Activated T-cell treated with anti-CD3 and anti-CD28 coated beads for 24 hours (primary cell): Measurements from ENCODE around the gene ZNF567.
"Not testable (repeated sequence)": the region's sequence is repeated elsewhere in the genome, so short reads cannot be mapped to it uniquely, and the experiment has no call there.

Source experiments
- DNase-seq: peaks from one replicate; pipeline ENCODE4 v3.0.0-alpha.2; 2020; ENCODE audit warnings: low read depth

The ZNF567 gene

GRCh38 chr19:36687214-36688056 lies at the start of gene ZNF567:
Gene ZNF567 (plus strand): TSS chr19:36687612. CDS start chr19:36694868, 7,256 bp downstream.
- DNase-seq: peak; percentile 98

DNA sequence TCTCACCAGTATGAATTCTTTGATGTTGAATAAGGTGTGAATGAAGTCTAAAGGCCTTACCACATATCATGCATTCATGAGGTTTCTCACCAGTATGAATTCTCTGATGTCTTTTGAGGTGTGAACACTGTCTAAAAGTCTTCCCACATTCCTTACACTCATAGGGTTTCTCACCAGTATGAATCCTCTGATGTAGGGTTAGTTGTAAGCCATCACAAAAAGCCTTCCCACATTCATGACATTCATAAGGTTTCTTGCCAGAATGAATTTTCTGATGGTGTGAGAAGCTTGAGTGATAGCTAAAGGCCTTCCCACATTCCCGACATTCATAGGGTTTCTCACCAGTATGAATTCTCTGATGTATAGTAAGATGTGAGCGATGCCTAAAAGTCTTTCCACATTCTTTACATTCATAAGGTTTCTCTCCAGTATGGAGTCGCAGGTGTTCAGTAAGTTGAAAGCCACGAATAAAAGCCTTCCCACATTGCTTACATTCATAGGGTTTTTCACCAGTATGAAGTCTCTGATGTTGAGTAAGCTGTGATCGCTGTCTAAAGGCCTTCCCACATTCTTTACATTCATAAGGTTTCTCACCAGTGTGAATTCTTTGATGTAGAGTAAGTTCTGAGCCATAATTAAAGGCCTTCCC lies 48.4 kb upstream of the ZNF567 start:
- no peak for DNase-seq

DNA sequence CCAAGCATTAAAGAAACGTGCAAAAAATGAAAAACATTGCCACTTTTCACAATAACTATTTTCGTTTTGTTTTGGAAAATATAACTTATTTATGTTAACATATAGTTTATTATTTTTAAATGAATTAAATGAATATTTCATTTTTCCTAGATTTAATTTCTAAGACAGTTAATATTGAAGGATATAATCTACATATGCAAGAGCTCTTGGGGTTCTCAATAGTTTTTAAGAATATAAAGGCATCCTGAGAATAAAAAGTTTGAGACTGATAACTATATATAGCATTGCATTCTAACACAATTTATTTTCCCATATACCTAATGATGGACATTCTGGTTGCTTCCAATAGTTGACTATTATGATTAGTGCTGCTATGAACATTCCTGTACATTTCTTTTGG lies 40.7 kb upstream of the ZNF567 start:
- no peak for DNase-seq

GRCh38 chr19:36652958-36653357 lies 34.5 kb upstream of the ZNF567 start:
- DNase-seq: no peak

DNA sequence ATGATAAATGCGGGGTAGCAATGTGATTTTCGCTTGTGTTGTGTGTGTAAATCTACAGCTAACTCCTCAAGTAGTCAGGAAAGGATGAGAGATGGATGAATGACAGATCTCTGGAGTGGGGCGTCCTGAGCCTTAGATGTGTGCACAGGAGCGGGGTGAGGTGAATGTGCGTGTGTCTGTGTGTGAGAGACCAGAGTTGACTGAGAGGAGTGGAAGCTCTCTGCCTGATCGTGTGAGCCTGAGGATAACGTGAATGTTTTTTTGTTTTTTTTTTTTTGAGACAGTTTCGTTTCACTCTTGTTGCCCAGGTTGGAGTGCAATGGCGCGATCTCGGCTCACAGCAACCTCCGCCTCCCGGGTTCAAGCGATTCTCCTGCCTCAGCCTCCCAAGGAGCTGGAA lies 21.6 kb upstream of the ZNF567 start:
- no peak for DNase-seq

DNA sequence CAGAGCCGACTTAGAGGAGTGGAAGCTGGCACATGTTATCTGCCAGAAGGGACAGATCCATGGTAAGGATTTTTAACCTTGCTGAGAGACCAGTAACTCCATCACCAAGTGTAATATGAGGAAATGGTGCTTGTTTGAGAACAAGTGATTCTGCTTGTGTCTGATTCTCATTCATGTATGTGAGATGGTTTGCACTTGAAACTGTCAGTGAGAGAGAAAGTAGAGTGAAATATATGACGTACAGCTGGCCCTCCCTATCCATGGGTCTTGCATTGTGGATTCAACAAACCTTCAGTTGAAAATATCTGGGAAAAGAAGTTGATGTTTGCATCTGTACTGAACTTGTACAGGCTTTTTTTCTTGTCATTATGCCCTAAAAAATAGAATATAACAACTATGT lies 18.8 kb upstream of the ZNF567 start:
- DNase-seq: no peak

DNA sequence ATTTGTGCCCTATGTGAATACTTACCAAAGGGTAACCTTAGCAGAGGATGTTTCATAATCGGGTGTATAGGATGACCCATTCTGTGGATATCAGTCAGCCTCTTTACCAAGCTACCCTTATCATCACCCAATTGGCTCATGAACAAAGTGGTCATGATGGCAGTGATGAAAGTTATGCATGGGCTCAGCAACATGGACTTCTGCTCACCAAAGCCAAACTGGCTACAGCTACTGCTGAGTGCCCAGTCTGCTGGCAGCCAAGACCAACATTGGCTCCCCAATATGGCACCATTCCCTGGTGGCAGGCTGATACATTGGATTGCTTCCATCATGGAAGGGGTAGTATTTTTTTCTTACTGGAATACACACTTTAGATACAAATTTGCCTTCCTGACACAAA lies 15.0 kb upstream of the ZNF567 start:
- no peak for DNase-seq

DNA sequence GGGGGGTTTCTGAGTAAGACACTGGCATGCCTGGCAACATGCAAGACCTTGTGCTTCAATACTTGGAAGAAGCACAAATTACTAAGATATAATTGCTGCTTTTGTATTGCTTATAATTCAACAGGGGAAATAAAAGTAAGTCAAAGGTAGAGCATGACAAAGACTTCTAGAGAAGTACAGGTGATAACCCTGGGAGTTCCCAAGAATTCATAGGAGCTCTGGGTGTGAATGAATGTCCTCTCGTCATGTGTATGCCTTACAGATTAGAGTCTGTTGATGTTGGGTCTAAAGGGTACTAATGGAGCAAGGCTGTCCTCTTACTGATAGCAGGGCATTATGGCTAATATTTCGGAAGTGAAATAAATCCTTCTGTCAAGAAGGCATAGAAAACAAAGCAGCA lies 13.2 kb upstream of the ZNF567 start:
- DNase-seq: no peak

DNA sequence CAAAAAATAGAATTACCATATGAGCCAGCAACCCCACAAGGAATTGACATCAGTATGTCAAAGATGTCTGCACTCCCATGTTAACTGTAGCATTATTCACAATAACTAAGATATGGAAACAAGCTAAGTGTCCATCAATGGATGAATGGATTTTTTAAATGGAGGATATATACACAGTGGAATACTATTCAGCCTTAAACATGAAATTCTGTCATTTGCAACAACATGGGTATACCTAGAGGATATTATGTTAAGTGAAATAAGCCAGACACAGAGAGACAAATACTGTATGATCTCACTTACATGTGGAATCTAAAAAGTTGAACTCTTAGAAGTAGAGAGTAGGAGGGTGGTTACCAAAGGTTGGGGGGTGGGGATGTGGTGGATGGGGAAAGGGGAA lies 8.0 kb upstream of the ZNF567 start:
- no peak for DNase-seq

- DNase-seq: no peak
Measured at GRCh38 chr19:36685835-36686234, 1.6 kb upstream of the ZNF567 start.

- no peak for DNase-seq
Measured at GRCh38 chr19:36686365-36687213, 823 bp upstream of the ZNF567 start.

- no peak for DNase-seq
Measured at GRCh38 chr19:36688058-36688457, 646 bp downstream of the ZNF567 start.

GRCh38 chr19:36707134-36707533 lies 19.7 kb downstream of the ZNF567 start:
- no peak for DNase-seq

GRCh38 chr19:36709423-36709822 lies 22.0 kb downstream of the ZNF567 start:
- DNase-seq: no peak

GRCh38 chr19:36719687-36720556 lies 32.5 kb downstream of the ZNF567 start:
- no peak for DNase-seq

- not testable (repeated sequence) for DNase-seq
Measured at GRCh38 chr19:36736166-36736565, 48.8 kb downstream of the ZNF567 start.

DNA sequence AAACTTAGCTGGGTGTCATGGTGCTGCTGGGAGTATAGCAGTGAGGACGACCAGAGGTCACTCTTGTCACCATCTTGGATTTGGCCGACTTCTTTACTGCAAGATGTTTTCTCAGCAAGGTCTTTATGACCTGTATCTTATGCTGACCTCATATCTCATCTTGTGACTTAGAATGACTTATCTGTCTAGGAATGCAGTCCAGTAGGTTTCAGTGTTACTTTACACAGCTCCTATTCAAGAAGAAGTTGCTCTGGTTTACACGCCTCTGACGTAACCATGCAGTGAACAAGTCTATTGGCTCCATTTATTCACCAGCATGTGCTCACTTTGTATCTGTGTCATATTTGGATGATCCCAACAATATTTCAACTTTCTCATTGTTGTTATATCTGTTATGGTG lies 58.5 kb downstream of the ZNF567 start:
- no peak for DNase-seq

- DNase-seq: no peak
Measured at GRCh38 chr19:36747750-36748149, 60.3 kb downstream of the ZNF567 start.

GRCh38 chr19:36748431-36749275 lies 61.2 kb downstream of the ZNF567 start:
- DNase-seq: no peak

- not testable (repeated sequence) for DNase-seq
Measured at GRCh38 chr19:36749613-36750012, 62.2 kb downstream of the ZNF567 start.
